DMS53 treated with DMSO at 0.1 percent for 48 hours (cell line): Measurements from ENCODE around the gene AKR1C2.
"Not testable (repeated sequence)": the region's sequence is repeated elsewhere in the genome, so short reads cannot be mapped to it uniquely, and the experiment has no call there.

Experiments used
- DNase-seq: peaks from one replicate; lab custom pipeline; 2025; ENCODE audit not compliant: unreplicated experiment; lab: John Stamatoyannopoulos, UW

AKR1C2 gene

GRCh38 chr10:5003127-5004029 is at the start of gene AKR1C2:
Gene AKR1C2 (minus strand): TSS chr10:5003857. CDS start chr10:5003835, 22 bp downstream.
- DNase-seq, result not testable (repeated sequence)

- not testable (repeated sequence) for DNase-seq
These were observed 49.4 kb upstream of the AKR1C2 start for GRCh38 chr10:5052951-5053500.

DNA sequence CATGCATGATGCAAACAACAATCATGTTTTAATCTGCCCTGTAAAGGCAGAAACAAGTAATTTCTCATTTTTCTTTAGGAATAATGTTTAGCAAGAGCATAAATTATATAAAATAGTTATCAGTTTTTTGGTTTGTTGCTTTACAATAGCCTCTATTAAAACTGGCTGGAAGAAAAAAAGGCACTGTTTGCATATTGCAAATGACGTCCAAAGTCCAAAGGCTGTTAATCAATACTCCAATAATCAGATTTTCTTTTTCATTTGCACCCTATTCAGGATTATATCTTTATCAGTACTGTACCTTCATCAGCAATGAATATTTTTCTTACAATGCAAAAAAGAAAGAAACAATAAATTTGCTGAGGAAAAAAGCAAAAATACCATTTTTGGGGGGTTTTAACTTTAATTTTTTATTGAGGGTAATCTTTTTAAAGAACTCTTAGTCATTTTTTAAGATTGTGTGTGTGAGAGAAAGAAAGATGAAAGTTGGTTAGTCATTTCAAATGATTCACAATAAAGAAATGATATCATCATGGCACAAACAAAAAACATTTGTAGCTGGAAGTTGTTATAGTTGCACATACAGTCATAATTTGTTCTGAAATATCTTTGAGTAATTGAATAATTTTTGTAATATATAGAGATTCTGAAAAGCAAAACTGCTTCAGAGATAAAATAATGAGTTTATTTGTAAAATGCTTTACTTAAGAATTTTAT is 44.4 kb upstream of the AKR1C2 start:
- DNase-seq, result no peak

DNA sequence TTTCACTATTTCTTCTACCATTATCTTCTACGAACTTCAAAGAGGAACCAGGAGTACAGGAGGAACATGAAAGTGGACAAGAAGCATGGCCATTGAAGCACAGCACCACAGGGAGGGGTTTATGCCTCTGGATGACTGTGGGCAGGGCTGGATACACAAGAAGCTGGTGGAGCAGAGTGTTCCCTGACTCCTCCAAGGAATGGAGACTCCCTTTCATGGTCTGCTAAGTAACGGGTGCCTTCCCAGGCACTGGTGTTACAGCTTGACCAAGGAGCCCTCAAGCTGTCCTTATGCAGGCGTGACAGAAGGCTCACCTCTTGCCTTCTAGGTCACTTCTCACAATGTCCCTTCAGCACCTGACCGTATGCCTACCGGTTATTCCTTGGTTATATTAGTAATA is 43.4 kb upstream of the AKR1C2 start:
- not testable (repeated sequence) for DNase-seq

GRCh38 chr10:5046410-5046809 is 42.8 kb upstream of the AKR1C2 start:
- DNase-seq, result no peak

DNA sequence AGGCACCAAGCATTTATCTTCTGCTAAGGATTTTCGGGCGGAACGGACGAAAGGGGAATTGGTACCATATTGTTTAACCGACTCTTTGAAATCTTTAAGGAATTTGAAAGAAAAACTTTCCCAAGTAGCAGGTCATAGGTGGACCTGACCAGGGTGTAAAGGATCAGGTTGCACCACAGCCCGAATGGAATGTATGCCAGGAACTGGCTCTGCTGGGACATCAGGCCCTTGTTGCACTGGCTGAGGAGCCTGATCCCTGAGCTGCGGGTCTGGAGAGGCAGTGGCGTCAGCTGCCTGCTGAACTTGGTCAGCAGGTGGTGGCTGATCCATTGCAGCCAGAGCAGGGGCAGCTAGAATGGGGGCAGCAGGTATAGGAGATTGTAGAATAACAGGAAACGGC is 41.4 kb upstream of the AKR1C2 start:
- DNase-seq, result no peak

GRCh38 chr10:5043716-5044115 is 40.1 kb upstream of the AKR1C2 start:
- no peak for DNase-seq

- DNase-seq, result no peak
These were observed 39.3 kb upstream of the AKR1C2 start for GRCh38 chr10:5042922-5043321.

- no peak for DNase-seq
These were observed 37.9 kb upstream of the AKR1C2 start for GRCh38 chr10:5041471-5042023.

- no peak for DNase-seq
These were observed 37.3 kb upstream of the AKR1C2 start for GRCh38 chr10:5040781-5041470.

DNA sequence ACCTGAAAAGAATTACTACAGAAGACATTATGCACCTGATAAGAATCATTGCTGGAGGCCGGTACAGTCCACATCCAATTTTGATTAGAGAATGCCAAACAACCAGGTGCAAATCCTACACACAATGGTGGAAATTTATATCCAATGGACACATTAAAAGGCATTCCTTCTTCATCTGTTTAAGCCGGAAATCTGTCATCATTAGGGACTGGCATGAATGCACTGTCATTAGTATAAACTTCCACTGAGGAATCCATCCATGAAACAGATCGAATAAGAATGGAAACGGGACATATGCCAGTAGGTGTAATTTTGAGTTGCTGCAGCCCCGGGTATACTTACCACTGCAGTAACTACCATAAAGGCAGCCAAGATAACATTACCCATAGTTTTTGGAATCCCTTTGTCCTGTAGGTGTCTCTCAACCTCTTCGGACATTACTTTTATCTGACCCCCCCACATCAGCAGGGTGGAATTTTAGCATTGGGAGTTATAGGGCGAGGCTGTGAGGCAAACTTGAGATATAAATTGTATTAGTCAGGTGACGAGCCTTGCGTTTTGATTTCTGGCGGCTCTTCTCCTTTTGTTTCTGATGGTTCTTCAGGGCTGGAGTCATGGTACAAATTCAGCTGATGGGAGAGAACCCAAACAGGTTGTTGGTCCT is 36.5 kb upstream of the AKR1C2 start:
- DNase-seq, result no peak

DNA sequence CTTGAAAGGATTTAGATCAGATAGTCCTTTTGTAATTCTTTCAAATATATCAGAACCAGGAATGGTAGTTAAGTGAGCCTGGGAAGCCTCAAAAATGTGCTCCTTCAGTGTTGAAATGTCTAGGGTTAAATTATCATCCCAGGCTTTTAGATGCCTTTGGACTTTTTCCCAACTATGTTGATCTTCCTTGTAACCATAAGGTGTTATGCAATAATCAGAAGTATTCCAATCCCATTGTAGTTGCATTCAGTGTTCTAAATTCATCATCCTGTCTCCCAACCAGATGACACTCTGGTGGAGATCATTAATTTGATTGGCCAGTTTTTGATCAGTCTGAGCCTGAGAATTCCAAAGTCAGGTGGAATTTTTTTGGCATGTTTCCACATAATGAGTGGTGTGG is 35.1 kb upstream of the AKR1C2 start:
- no peak for DNase-seq

GRCh38 chr10:5038101-5038500 is 34.4 kb upstream of the AKR1C2 start:
- no peak for DNase-seq

- DNase-seq, result no peak
These were observed 32.9 kb upstream of the AKR1C2 start for GRCh38 chr10:5036511-5036910.

DNA sequence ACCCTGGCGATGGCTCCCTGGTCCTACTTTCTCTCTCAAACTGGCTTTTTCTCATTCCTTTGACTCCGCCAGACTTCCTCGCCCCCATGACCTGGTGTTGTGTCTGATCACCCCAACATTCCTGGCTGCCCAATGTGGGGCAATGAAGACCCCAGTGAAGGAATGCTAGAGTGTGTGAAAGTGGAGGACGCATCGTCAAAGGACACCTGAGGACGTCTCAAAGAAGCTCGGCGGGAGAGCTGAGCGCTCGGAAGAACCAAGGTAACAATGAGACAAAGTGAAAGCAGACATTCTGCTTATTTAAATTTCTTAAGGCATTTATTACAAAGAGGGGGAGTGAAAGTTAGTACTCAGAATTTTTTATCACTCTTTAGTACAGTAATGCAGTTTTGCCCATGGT is 31.7 kb upstream of the AKR1C2 start:
- DNase-seq, result no peak

DNA sequence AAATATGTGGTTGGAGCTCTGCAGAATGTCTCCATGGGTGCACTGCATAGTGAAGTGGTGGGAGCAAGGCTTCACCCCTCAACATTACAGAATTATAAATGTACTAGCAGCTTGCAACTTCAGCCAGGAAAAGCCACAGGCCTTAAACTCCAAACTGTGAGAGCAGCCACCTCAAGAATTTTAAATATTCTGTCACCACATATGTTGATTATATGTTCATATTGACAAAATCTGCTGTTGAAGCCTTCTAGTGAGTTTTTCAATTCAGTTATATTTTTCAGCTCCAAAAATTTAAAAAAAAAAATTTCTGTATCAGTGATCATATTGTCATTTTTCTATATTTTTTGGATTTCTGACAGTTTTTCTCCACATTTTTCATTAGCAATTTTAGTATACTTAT is 30.9 kb upstream of the AKR1C2 start:
- no peak for DNase-seq

DNA sequence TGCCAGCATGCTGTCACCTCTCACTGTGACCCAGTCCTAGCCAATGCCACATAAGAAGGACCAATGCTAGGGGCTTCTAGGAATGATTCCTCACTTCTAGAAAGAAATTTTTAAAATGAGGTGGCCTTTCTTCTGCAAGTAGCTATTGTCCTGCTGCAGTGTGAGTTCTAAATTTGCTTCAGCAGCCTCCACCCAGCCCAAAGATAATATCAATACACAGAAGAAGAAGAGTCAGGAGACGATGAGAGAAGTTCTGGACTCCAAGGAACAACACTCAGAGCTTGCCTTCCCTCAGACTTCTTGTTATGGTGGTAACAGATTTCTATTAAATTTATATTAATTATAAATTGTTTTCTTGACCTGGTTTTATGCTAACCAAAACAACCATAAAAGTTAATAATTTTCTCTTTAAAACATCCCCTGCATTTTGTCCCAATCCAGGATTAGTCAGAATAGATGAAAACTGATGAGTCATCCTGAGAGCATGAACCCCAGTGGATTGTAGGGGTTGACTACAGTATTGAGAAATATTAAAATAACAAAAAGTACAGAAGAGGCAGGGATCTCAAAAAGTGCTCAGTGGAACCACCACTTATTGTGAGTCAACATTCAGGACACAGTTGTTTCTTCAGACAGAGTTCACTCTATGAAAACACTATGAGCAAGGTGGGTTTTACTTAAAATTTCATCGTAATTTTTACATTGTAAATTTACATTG is 29.6 kb upstream of the AKR1C2 start:
- no peak for DNase-seq

- DNase-seq, result not testable (repeated sequence)
These were observed 28.8 kb upstream of the AKR1C2 start for GRCh38 chr10:5032444-5032843.

GRCh38 chr10:5031588-5031987 is 27.9 kb upstream of the AKR1C2 start:
- not testable (repeated sequence) for DNase-seq

DNA sequence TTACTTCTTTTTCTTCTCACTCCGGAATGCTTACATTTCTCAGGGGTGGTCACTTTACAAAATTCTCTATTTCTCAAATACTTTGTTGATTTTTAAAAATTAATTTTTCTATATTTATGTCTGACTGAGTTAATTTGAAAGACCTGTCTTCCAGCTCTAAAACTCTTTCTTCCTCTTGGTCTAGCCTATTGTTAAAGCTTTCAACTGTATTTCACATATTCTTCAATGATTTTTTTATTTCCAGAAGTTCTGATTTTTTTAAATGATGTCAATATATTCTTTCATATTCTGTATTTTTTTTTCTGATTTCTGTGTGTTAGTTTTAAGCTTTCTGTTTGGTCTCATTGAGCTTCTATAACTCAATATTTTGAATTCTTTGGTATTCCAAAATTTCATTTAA is 27.3 kb upstream of the AKR1C2 start:
- no peak for DNase-seq
